ENCODE measurements around the gene ALDH3B2. TPM values are rescaled to one million over a fixed set of nuclear protein-coding genes. Genes with fewer than 3 reads are reported as not detected.

ALDH3B2 gene
- total and polyA plus RNA-seq, 2 experiments from 2014 or later: not detected

GRCh38 chr11:67613313-67613959, 61.0 kb downstream of the ALDH3B2 start (continued):
- TF ChIP-seq ZNF462 (CRISPR knock-in tag; IDR thresholded peaks at IDR 0.05) (no peak), CTCF (conservative IDR thresholded peaks at IDR 0.05; ENCODE audit: low read depth in 2 of 2) (no peak), ZNF331 (CRISPR knock-in tag; IDR thresholded peaks at IDR 0.05; ENCODE audit: low read depth) (no peak)

GRCh38 chr11:67612751-67613150, 61.7 kb downstream of the ALDH3B2 start:
- Histone ChIP-seq H3F3A (replicated peaks; ENCODE audit: low read depth) (peaks cover 3% of the 10 kb centered on the region; the same call in 1 of the 2 replicates), H3K4me1 (ENCODE audit: insufficient read depth) (peaks cover 30% of the 10 kb centered on the region), H2AFZ (no peak overlapping the region), H3K9me2 (ENCODE audit: insufficient read depth) (no peaks in the 10 kb centered on the region), H3K79me2 (replicated peaks; ENCODE audit: insufficient read depth) (peaks cover 3% of the 10 kb centered on the region; the same call in 1 of the 2 replicates), H3K4me3 (no peak overlapping the region), H3K36me3 (ENCODE audit: insufficient read depth) (no peaks in the 10 kb centered on the region), H4K20me1 (replicated peaks; ENCODE audit: insufficient read depth) (no peaks in the 10 kb centered on the region), H3K4me2 (no peak overlapping the region), H3K27ac (ENCODE audit: low read depth) (no peak overlapping the region), H3K27me3 (ENCODE audit: insufficient read depth) (peaks cover 25% of the 10 kb centered on the region)
- no peak overlapping the region for H3K27ac Mint-ChIP-seq
- H3K36me3 Mint-ChIP-seq (ENCODE audit: low read depth): peaks cover 29% of the 10 kb centered on the region
- no peak for ATAC-seq
- H3K27me3 Mint-ChIP-seq (ENCODE audit: insufficient read depth, low read depth, poor library complexity): peaks cover 35% of the 10 kb centered on the region
- DNase-seq (ENCODE audit: low spot score): no peak
- no peak for TF ChIP-seq CTCF (conservative IDR thresholded peaks at IDR 0.05; ENCODE audit: low read depth in 2 of 2)
- TF ChIP-seq STAT1 (IDR thresholded peaks at IDR 0.05; ENCODE audit: unreplicated experiment): no peak
- no peak for TF ChIP-seq NANOG (IDR thresholded peaks at IDR 0.05; ENCODE audit: borderline replicate concordance)
- H3K9me3 Mint-ChIP-seq: no peaks in the 10 kb centered on the region; the same call in 1 of the 3 replicates
- peaks cover 28% of the 10 kb centered on the region for H3K4me1 Mint-ChIP-seq
- no peak overlapping the region for H3K4me3 Mint-ChIP-seq
